HG02623 (cell line): ENCODE results near the gene HYCC1.
"Not testable (repeated sequence)": the region's sequence is repeated elsewhere in the genome, so short reads cannot be mapped to it uniquely, and the experiment has no call there.

ENCODE experiments used
- ATAC-seq: cut with Tn5 transposase; IDR thresholded peaks from one replicate; pipeline ENCODE4 v1.9.1; 2021; ENCODE audit warnings: moderate library complexity; ENCODE audit not compliant: unreplicated experiment

The HYCC1 gene

DNA sequence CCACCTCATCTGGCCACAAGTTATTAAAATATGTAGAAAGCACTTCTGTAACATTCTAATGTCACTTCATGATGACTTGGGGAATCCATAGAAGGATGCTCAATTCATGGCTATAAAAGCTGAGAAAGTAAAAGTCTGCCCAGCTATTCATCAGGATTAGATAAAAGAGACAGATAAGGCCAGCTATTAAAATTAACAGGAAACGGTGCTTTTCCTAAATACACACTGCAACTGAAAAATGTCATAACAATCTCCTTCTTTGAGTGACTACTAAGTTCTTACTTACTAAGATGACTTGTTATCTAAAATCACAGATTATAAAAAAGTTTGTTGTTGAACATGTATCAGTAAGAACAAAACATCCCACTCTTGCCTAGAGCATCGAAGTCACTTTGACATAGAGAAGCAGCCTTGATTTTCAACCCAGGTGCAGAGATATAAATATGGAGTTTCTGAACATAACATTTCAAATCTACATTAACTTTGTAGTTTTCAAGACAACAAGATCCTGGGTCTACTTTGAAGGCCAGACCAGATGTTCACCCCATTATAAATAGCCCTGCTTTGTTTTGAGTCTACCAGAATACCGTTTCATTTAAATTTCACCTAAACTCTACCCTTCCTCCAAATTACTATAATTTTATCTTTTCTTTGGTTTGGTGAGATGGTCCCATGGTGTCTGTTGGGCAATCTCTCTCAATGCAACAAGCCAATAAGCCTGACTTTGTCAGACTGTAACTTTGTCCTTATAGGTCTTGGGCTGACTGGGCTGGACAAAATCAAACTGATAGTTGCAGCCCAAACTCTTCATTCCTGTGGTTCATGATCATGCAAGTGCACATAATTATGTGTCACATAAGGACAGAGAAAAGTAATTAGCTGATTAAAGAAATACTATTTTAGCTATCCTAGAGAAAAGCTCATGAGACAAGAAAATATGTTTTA lies 24.0 kb downstream of the HYCC1 start:
- ATAC-seq = no peak

DNA sequence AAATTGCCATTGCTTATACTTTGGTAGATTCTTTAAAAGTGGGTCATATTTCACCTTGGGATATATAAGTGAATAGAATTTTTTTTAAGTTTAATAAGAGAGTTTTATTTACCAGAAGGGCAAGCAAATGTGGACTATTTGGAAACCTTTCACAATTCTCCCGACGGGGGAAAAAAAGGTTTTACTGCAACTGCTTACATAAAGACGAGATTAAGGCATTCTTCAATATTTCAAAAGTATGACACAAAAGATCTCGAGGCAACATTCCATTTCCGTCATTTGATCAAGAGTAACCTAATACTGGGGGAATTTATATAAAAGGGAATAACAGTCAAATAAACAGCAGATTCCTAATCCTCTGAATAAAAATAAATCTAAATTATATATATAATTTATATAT lies 28.5 kb downstream of the HYCC1 start:
- no peak for ATAC-seq

GRCh38 chr7:22983257-22983855 lies 30.6 kb downstream of the HYCC1 start:
- no peak for ATAC-seq

- no peak for ATAC-seq
Measured at GRCh38 chr7:22980422-22980821, 33.5 kb downstream of the HYCC1 start.

DNA sequence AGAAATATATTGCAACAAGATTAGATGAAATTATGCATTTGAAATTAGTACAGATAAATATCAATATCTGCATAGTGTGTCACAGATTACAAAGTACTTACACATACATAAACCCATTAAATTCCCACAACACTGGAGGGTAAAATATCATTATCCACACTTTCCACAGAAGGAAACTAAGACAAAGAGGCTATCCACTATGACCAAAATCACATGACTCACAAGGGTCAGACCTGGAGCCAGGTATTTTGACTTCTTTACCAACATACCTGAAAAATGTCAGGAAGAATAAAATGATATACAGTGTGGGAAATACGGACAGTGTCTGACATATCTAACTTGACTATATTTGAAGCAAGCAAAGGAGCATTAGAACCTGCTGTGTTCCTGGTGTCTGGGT lies 34.1 kb downstream of the HYCC1 start:
- no peak for ATAC-seq

GRCh38 chr7:22979251-22979650 lies 34.7 kb downstream of the HYCC1 start:
- no peak for ATAC-seq

DNA sequence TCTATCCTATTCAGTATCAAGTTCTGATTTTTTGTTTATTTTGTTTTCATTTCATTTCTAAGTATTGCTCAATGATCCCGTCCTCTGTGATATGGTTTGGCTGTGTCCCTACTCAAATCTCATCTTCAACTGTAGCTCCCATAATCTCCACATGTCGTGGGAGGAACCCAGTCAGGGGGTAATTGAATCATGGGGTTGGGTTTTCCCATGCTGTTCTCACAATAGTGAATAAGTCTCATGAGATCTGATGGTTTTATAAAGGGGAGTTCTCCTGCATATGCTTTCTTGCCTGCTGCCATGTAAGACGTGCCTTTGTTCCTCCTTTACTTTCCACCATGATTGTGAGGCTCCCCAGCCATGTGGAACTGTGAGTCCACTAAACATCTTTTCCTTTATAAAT lies 39.3 kb downstream of the HYCC1 start:
- ATAC-seq = not testable (repeated sequence)

GRCh38 chr7:22972207-22972606 lies 41.7 kb downstream of the HYCC1 start:
- ATAC-seq = no peak

DNA sequence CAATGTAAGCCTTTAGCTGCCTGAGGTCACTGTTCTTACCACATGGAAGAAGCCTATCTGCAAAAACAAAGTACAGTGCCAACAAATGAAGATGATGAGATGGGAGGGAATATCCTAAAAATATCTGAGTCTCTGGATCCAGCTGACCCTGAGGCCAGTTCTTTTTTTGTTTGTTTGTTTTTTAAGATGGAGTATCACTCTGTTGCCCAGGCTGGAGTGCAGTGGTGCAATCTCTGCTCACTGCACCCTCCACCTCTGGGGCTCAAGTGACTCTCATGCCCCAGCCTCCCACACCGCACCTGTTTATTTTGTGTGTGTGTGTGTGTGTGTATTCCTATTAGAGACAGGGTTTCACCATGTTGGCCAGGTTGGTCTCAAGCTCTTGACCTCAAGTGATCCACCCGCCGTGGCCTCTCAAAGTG lies 44.9 kb downstream of the HYCC1 start:
- no peak for ATAC-seq
